ENCODE measurements around the gene LBR.

DNA sequence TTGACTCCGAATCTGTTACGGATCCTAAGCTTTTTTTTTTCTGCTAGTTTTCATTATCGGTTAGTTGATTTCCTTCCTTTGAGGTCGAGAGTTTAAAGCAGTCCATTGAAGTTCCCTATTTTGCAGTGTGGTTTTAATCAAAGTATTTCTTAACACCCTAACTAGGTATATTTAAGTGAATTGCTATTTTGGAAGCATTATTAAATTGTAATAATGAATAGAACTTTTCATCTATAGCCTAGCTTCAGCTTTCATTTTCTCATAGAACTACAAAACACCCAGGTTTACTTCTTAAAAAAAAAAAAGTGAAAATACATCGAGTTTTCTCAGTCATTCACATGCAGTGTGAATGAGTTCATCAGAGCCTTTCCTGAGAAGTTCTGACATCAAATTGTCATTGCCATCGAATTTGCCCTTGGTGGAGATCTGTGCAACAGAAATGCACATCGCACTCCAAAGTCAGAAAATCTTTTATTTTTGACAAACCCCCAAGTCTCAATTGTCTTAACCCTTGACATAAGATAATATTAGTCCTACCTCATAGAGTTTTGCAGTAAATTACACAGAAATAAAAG lies 1.1 kb upstream of the LBR start:
- TF ChIP-seq, protein P1, sequence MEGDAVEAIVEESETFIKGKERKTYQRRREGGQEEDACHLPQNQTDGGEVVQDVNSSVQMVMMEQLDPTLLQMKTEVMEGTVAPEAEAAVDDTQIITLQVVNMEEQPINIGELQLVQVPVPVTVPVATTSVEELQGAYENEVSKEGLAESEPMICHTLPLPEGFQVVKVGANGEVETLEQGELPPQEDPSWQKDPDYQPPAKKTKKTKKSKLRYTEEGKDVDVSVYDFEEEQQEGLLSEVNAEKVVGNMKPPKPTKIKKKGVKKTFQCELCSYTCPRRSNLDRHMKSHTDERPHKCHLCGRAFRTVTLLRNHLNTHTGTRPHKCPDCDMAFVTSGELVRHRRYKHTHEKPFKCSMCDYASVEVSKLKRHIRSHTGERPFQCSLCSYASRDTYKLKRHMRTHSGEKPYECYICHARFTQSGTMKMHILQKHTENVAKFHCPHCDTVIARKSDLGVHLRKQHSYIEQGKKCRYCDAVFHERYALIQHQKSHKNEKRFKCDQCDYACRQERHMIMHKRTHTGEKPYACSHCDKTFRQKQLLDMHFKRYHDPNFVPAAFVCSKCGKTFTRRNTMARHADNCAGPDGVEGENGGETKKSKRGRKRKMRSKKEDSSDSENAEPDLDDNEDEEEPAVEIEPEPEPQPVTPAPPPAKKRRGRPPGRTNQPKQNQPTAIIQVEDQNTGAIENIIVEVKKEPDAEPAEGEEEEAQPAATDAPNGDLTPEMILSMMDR (IDR thresholded peaks at IDR 0.05; ENCODE audit: low read depth, low read length, missing input control) = no peak
- TF ChIP-seq EGR1 (IDR thresholded peaks at IDR 0.05; ENCODE audit: low read depth in 2 of 2) (no peak), RAD21 (IDR thresholded peaks at IDR 0.05) (peak in 1 of 2 donors; percentile 1), RXRA (IDR thresholded peaks at IDR 0.05) (no peak), JUND (IDR thresholded peaks at IDR 0.05) (no peak), TAF1 (conservative IDR thresholded peaks at IDR 0.05) (no peak), GABPA (IDR thresholded peaks at IDR 0.05 in 1 of 2, conservative IDR thresholded peaks at IDR 0.05 in 1 of 2) (no peak), FOXA2 (IDR thresholded peaks at IDR 0.05) (no peak), YY1 (IDR thresholded peaks at IDR 0.05) (peak; percentile 75)
- TF ChIP-seq, protein P2, sequence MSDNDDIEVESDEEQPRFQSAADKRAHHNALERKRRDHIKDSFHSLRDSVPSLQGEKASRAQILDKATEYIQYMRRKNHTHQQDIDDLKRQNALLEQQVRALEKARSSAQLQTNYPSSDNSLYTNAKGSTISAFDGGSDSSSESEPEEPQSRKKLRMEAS (IDR thresholded peaks at IDR 0.05) = no peak
- TF ChIP-seq, protein P3, sequence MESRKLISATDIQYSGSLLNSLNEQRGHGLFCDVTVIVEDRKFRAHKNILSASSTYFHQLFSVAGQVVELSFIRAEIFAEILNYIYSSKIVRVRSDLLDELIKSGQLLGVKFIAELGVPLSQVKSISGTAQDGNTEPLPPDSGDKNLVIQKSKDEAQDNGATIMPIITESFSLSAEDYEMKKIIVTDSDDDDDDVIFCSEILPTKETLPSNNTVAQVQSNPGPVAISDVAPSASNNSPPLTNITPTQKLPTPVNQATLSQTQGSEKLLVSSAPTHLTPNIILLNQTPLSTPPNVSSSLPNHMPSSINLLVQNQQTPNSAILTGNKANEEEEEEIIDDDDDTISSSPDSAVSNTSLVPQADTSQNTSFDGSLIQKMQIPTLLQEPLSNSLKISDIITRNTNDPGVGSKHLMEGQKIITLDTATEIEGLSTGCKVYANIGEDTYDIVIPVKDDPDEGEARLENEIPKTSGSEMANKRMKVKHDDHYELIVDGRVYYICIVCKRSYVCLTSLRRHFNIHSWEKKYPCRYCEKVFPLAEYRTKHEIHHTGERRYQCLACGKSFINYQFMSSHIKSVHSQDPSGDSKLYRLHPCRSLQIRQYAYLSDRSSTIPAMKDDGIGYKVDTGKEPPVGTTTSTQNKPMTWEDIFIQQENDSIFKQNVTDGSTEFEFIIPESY (IDR thresholded peaks at IDR 0.05) = no peak
- TF ChIP-seq, protein P4, sequence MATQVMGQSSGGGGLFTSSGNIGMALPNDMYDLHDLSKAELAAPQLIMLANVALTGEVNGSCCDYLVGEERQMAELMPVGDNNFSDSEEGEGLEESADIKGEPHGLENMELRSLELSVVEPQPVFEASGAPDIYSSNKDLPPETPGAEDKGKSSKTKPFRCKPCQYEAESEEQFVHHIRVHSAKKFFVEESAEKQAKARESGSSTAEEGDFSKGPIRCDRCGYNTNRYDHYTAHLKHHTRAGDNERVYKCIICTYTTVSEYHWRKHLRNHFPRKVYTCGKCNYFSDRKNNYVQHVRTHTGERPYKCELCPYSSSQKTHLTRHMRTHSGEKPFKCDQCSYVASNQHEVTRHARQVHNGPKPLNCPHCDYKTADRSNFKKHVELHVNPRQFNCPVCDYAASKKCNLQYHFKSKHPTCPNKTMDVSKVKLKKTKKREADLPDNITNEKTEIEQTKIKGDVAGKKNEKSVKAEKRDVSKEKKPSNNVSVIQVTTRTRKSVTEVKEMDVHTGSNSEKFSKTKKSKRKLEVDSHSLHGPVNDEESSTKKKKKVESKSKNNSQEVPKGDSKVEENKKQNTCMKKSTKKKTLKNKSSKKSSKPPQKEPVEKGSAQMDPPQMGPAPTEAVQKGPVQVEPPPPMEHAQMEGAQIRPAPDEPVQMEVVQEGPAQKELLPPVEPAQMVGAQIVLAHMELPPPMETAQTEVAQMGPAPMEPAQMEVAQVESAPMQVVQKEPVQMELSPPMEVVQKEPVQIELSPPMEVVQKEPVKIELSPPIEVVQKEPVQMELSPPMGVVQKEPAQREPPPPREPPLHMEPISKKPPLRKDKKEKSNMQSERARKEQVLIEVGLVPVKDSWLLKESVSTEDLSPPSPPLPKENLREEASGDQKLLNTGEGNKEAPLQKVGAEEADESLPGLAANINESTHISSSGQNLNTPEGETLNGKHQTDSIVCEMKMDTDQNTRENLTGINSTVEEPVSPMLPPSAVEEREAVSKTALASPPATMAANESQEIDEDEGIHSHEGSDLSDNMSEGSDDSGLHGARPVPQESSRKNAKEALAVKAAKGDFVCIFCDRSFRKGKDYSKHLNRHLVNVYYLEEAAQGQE (IDR thresholded peaks at IDR 0.05) = no peak

All from liver (tissue), 3 donors.